HepG2 (cell line): ENCODE results near the gene MYH7. TPM values are rescaled to one million over a fixed set of nuclear protein-coding genes. Genes with fewer than 3 reads are reported as not detected.

ENCODE experiments used
- ATF5 ChIP-seq: sonication (generic); formaldehyde crosslinking; IDR thresholded peaks from 2 replicates; pipeline ENCODE4 v1.4.0; 2020; ENCODE audit warnings: mild to moderate bottlenecking, low read depth, missing genetic modification reagents
- ETV6 ChIP-seq: sonication (generic); formaldehyde crosslinking; conservative IDR thresholded peaks from 2 replicates; pipeline ENCODE4 v1.4.0; 2020; ENCODE audit warnings: missing genetic modification reagents
- GABPA ChIP-seq, 2 experiments: IDR thresholded peaks; 2 replicates each; pipeline ENCODE4 v1.6.1; 2011 to 2016; ENCODE audit warnings: low read depth in 2 of 2, low read length in 1 of 2, missing biosample characterization in 1 of 2, missing genetic modification characterization in 1 of 2
- GMEB2 ChIP-seq: IDR thresholded peaks from 2 replicates; pipeline ENCODE4 v1.6.1; 2016; ENCODE audit warnings: missing biosample characterization, missing genetic modification reagents, low read depth
- HMG20A ChIP-seq: IDR thresholded peaks from 2 replicates; pipeline ENCODE4 v1.6.1; 2016; ENCODE audit warnings: borderline replicate concordance
- NFE2L1 ChIP-seq: sonication (generic); formaldehyde crosslinking; IDR thresholded peaks from 2 replicates; pipeline ENCODE4 v1.4.0; 2020; ENCODE audit warnings: missing genetic modification reagents, mild to moderate bottlenecking, borderline replicate concordance
- PHF5A ChIP-seq: IDR thresholded peaks from one replicate; pipeline ENCODE4 v1.6.1; 2018; ENCODE audit warnings: low read depth, missing genetic modification reagents; ENCODE audit not compliant: unreplicated experiment
- PRPF4 ChIP-seq: fragments of 200-400 bp; formaldehyde crosslinking; IDR thresholded peaks from 2 replicates; pipeline ENCODE4 v1.6.1; 2016; ENCODE audit warnings: low read length, low read depth; ENCODE audit not compliant: poor library complexity, severe bottlenecking
- SMARCE1 ChIP-seq: fragments of 450-650 bp; IDR thresholded peaks from 2 replicates; pipeline ENCODE4 v1.6.1; 2017; ENCODE audit warnings: borderline replicate concordance
- SUZ12 ChIP-seq: fragments of 150-350 bp; IDR thresholded peaks from 2 replicates; pipeline ENCODE4 v1.6.1; 2014; ENCODE audit warnings: low read depth, low read length
- THAP7 ChIP-seq: sonication (generic); formaldehyde crosslinking; IDR thresholded peaks from 2 replicates; pipeline ENCODE4 v1.8.1; 2023; ENCODE audit warnings: mild to moderate bottlenecking, missing genetic modification reagents
- THAP8 ChIP-seq: sonication (generic); formaldehyde crosslinking; IDR thresholded peaks from 2 replicates; pipeline ENCODE4 v1.5.1; 2020; ENCODE audit warnings: missing genetic modification reagents, mild to moderate bottlenecking, borderline replicate concordance
- TSC22D2 ChIP-seq: sonication (generic); formaldehyde crosslinking; IDR thresholded peaks from 2 replicates; pipeline ENCODE4 v1.5.1; 2020; ENCODE audit warnings: missing genetic modification reagents, mild to moderate bottlenecking, borderline replicate concordance
- ZBTB21 ChIP-seq: sonication (generic); formaldehyde crosslinking; IDR thresholded peaks from 2 replicates; pipeline ENCODE4 v1.4.0; 2020; ENCODE audit warnings: missing genetic modification reagents
- ZMYM2 ChIP-seq: sonication (generic); formaldehyde crosslinking; IDR thresholded peaks from 2 replicates; pipeline ENCODE4 v1.8.0; 2022; ENCODE audit warnings: mild to moderate bottlenecking, missing genetic modification reagents
- ZNF224 ChIP-seq: sonication (generic); formaldehyde crosslinking; IDR thresholded peaks from 2 replicates; pipeline ENCODE4 v1.5.0; 2020; ENCODE audit warnings: mild to moderate bottlenecking, missing genetic modification reagents
- ZNF282 ChIP-seq: fragments of 450-650 bp; IDR thresholded peaks from 2 replicates; pipeline ENCODE4 v1.6.1; 2018; ENCODE audit not compliant: partially characterized antibody
- ZNF292 ChIP-seq: sonication (generic); formaldehyde crosslinking; IDR thresholded peaks from 2 replicates; pipeline ENCODE4 v1.8.1; 2022; ENCODE audit warnings: mild to moderate bottlenecking, low read depth, missing genetic modification reagents, borderline replicate concordance
- ZNF335 ChIP-seq: sonication (generic); formaldehyde crosslinking; IDR thresholded peaks from 2 replicates; pipeline ENCODE4 v1.4.0; 2020; ENCODE audit warnings: missing genetic modification reagents
- ZNF589 ChIP-seq: sonication (generic); formaldehyde crosslinking; conservative IDR thresholded peaks from 2 replicates; pipeline ENCODE4 v1.8.0; 2022; ENCODE audit warnings: mild to moderate bottlenecking, moderate library complexity, missing genetic modification reagents
- polyA plus RNA-seq, 8 experiments: library from polyadenylated mRNA; depleted of rRNA in 3 of 8; stranded (reverse) in 7 of 8; unstranded in 1 of 8; fragments of >200 nt; fragmentation: Illumina TruSeq in 4 of 8; extraction: Trizol in 4 of 8; gene quantifications; 2 replicates each; pipeline versions ENCODE4 v1.2.1 to v1.2.3, GENCODE V29; 2011 to 2016; ENCODE audit warnings: low read depth in 4 of 8, missing spikeins in 1 of 8, mixed read lengths in 1 of 8; ENCODE audit not compliant: insufficient read depth in 1 of 8
- total RNA-seq, 5 experiments: library from RNA; depleted of rRNA; stranded (reverse); fragments of >200 nt; fragmentation: Illumina TruSeq; extraction: Trizol; gene quantifications; 2 replicates each; pipeline ENCODE4 v1.2.3, GENCODE V29; 2016; ENCODE audit warnings: low read depth in 1 of 5
- TF ChIP-seq, protein P1 (sequence below): sonication (generic); formaldehyde crosslinking; IDR thresholded peaks from 2 replicates; pipeline ENCODE4 v1.4.0; 2020; ENCODE audit warnings: missing genetic modification reagents

Gene MYH7
- total and polyA plus RNA-seq, 2 of the 13 experiments (the other 11 are each of a cell fraction or from before 2014, with no cell fraction given): 0.04 TPM; not detected in 1

DNA sequence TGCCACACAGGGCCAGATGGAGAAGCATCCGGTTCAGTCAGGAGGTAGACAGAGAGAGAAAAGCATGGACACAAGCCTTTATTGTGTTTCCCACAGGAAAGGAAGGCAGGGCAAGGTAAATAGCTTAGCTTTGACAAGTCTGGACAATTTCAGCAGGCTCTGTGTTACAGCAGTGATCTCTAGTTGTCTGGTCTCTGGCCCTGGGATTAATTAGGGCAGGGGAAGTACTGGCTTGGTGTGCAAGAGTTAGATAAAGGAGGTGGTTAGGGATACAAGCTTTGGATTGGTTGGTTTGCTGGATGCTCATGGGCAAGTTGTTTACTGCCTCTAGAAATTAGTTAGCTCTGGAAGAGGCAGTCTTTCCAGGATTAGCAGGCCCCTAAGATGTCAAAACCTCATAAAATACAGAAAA, 19.0 kb upstream of the MYH7 start (continued):
- TF ChIP-seq NFE2L1 (CRISPR knock-in tag) (no peak), THAP8 (no peak), TSC22D2 (no peak), SUZ12 (no peak), GMEB2 (CRISPR knock-in tag) (no peak), ZNF589 (CRISPR knock-in tag) (no peak), HMG20A (CRISPR knock-in tag) (no peak; the same call in 1 of the 2 replicates), THAP7 (CRISPR knock-in tag) (no peak), ZNF282 (no peak), SMARCE1 (no peak), GABPA (IDR thresholded peaks at IDR 0.05; ENCODE audit: low read depth, low read length) (no peak), GABPA (CRISPR knock-in tag; IDR thresholded peaks at IDR 0.05; ENCODE audit: low read depth) (0 out of 2 replicates have a peak, but pooled peaks have one; percentile 41), PRPF4 (no peak), ZMYM2 (CRISPR knock-in tag) (no peak), ZNF224 (CRISPR knock-in tag) (no peak), ATF5 (CRISPR knock-in tag) (no peak), ZBTB21 (CRISPR knock-in tag) (no peak), ZNF335 (CRISPR knock-in tag) (no peak; the same call in 1 of the 2 replicates), PHF5A (CRISPR knock-in tag) (no peak), ETV6 (CRISPR knock-in tag) (no peak), ZNF292 (peak; percentile 80; the same call in 1 of the 2 replicates)
- TF ChIP-seq, protein P1, sequence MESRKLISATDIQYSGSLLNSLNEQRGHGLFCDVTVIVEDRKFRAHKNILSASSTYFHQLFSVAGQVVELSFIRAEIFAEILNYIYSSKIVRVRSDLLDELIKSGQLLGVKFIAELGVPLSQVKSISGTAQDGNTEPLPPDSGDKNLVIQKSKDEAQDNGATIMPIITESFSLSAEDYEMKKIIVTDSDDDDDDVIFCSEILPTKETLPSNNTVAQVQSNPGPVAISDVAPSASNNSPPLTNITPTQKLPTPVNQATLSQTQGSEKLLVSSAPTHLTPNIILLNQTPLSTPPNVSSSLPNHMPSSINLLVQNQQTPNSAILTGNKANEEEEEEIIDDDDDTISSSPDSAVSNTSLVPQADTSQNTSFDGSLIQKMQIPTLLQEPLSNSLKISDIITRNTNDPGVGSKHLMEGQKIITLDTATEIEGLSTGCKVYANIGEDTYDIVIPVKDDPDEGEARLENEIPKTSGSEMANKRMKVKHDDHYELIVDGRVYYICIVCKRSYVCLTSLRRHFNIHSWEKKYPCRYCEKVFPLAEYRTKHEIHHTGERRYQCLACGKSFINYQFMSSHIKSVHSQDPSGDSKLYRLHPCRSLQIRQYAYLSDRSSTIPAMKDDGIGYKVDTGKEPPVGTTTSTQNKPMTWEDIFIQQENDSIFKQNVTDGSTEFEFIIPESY (CRISPR knock-in tag): no peak
